OCI-LY1 (cell line): ENCODE data around the gene SLCO4C1.

ENCODE experiments used
- H2AFZ ChIP-seq: fragments of 200-600 bp; sonication (generic), shearing (Covaris generic); 2 replicates; pipeline ENCODE4 v1.6.0; 2014; ENCODE audit warnings: antibody characterized with exemption, mild to moderate bottlenecking, low read length
- H3F3A ChIP-seq: fragments of 200-600 bp; sonication (generic), shearing (Covaris generic); 2 replicates; pipeline ENCODE4 v1.6.0; 2014; ENCODE audit warnings: mild to moderate bottlenecking, antibody characterized with exemption, low read length, moderate library complexity; ENCODE audit not compliant: insufficient read depth
- H3K27ac ChIP-seq: fragments of 200-600 bp; sonication (generic); 2 replicates; pipeline ENCODE4 v1.5.1; 2014; ENCODE audit warnings: low read length, mixed run types, mild to moderate bottlenecking, low read depth; ENCODE audit not compliant: poor library complexity, severe bottlenecking
- H3K27me3 ChIP-seq: fragments of 200-600 bp; sonication (generic); 2 replicates; pipeline ENCODE4 v1.6.0; 2014; ENCODE audit warnings: antibody characterized with exemption, mild to moderate bottlenecking, low read length, moderate library complexity; ENCODE audit not compliant: insufficient read depth
- H3K36me3 ChIP-seq: fragments of 200-600 bp; sonication (generic); 2 replicates; pipeline ENCODE4 v1.6.1; 2014; ENCODE audit warnings: mild to moderate bottlenecking, antibody characterized with exemption, low read length, moderate library complexity, mixed read lengths; ENCODE audit not compliant: insufficient read depth
- H3K4me1 ChIP-seq: fragments of 200-600 bp; sonication (generic); 2 replicates; pipeline ENCODE4 v1.5.1; 2014; ENCODE audit warnings: mild to moderate bottlenecking, low read length, moderate library complexity; ENCODE audit not compliant: insufficient read depth, severe bottlenecking
- H3K4me2 ChIP-seq: fragments of 200-600 bp; sonication (generic), shearing (Covaris generic); 2 replicates; pipeline ENCODE4 v1.6.1; 2014; ENCODE audit warnings: low read length
- H3K4me3 ChIP-seq: fragments of 200-600 bp; sonication (generic); 2 replicates; pipeline ENCODE4 v1.5.1; 2014; ENCODE audit warnings: low read length, low read depth, mild to moderate bottlenecking, mixed read lengths; ENCODE audit not compliant: poor library complexity, severe bottlenecking
- H3K79me2 ChIP-seq: fragments of 200-600 bp; shearing (Covaris generic); 2 replicates; pipeline ENCODE4 v1.6.1; 2016; ENCODE audit warnings: mixed run types, low read length, mixed read lengths; ENCODE audit not compliant: insufficient read depth
- H3K9ac ChIP-seq: fragments of 200-600 bp; sonication (generic), shearing (Covaris generic); 2 replicates; pipeline ENCODE4 v1.6.1; 2014; ENCODE audit warnings: mild to moderate bottlenecking, low read length, mixed read lengths
- H3K9me2 ChIP-seq: fragments of 200-600 bp; sonication (generic), shearing (Covaris generic); 2 replicates; pipeline ENCODE4 v1.6.1; 2014; ENCODE audit warnings: low read depth, mild to moderate bottlenecking, low read length, mixed read lengths
- H3K9me3 ChIP-seq: fragments of 200-600 bp; shearing (Covaris generic); 2 replicates; pipeline ENCODE4 v1.6.1; 2014; ENCODE audit warnings: low read length, mixed read lengths
- H4K20me1 ChIP-seq: fragments of 200-600 bp; sonication (generic), shearing (Covaris generic); 2 replicates; pipeline ENCODE4 v1.6.0; 2016; ENCODE audit warnings: mild to moderate bottlenecking, low read length; ENCODE audit not compliant: insufficient read depth
- CTCF ChIP-seq: fragments of 200-600 bp; sonication (generic), shearing (Covaris generic); IDR thresholded peaks from 2 replicates; pipeline ENCODE4 v1.5.1; 2017; ENCODE audit warnings: mild to moderate bottlenecking, antibody characterized with exemption, low read length, moderate library complexity, mixed read lengths
- EZH2 ChIP-seq: fragments of 200-600 bp; sonication (generic), shearing (Covaris generic); IDR thresholded peaks from 2 replicates; pipeline ENCODE4 v1.8.0; 2017; ENCODE audit warnings: borderline replicate concordance, mixed run types, mild to moderate bottlenecking, antibody characterized with exemption, low read length, moderate library complexity, mixed read lengths

Gene SLCO4C1

GRCh38 chr5:102262688-102263087 lies 33.4 kb downstream of the SLCO4C1 start:
- no peak overlapping the region for H3K9ac ChIP-seq
- H3K9me3 ChIP-seq = no peaks in the 10 kb centered on the region
- H3K36me3 ChIP-seq = no peaks in the 10 kb centered on the region
- H3F3A ChIP-seq = no peaks in the 10 kb centered on the region
- H3K4me3 ChIP-seq = no peak overlapping the region
- H3K4me1 ChIP-seq = no peaks in the 10 kb centered on the region
- no peaks in the 10 kb centered on the region for H4K20me1 ChIP-seq
- TF ChIP-seq EZH2 = no peak
- TF ChIP-seq CTCF = no peak
- no peaks in the 10 kb centered on the region for H3K9me2 ChIP-seq
- no peaks in the 10 kb centered on the region for H3K27me3 ChIP-seq
- no peaks in the 10 kb centered on the region for H3K79me2 ChIP-seq
- H3K27ac ChIP-seq = no peak overlapping the region
- no peak overlapping the region for H2AFZ ChIP-seq
- H3K4me2 ChIP-seq = no peak overlapping the region

GRCh38 chr5:102249381-102249780 lies 46.7 kb downstream of the SLCO4C1 start:
- Histone ChIP-seq H4K20me1 (no peaks in the 10 kb centered on the region), H2AFZ (no peak overlapping the region), H3K4me2 (no peak overlapping the region), H3K27me3 (no peaks in the 10 kb centered on the region), H3K79me2 (no peaks in the 10 kb centered on the region), H3K9me2 (no peaks in the 10 kb centered on the region), H3K9ac (no peak overlapping the region), H3F3A (no peaks in the 10 kb centered on the region), H3K4me3 (no peak overlapping the region), H3K36me3 (no peaks in the 10 kb centered on the region), H3K4me1 (no peaks in the 10 kb centered on the region), H3K9me3 (no peaks in the 10 kb centered on the region), H3K27ac (no peak overlapping the region)
- TF ChIP-seq CTCF = no peak
- TF ChIP-seq EZH2 = no peak

- no peaks in the 10 kb centered on the region for H3K9me3 ChIP-seq
- no peaks in the 10 kb centered on the region for H3K79me2 ChIP-seq
- H2AFZ ChIP-seq = no peak overlapping the region
- H3K27ac ChIP-seq = no peak overlapping the region
- no peaks in the 10 kb centered on the region for H3K4me1 ChIP-seq
- TF ChIP-seq CTCF (no peak), EZH2 (no peak)
- H3K4me3 ChIP-seq = no peak overlapping the region
- no peak overlapping the region for H3K9ac ChIP-seq
- H3K9me2 ChIP-seq = no peaks in the 10 kb centered on the region
- no peaks in the 10 kb centered on the region for H3K27me3 ChIP-seq
- no peaks in the 10 kb centered on the region for H3K36me3 ChIP-seq
- H4K20me1 ChIP-seq = no peaks in the 10 kb centered on the region
- no peaks in the 10 kb centered on the region for H3F3A ChIP-seq
- no peak overlapping the region for H3K4me2 ChIP-seq
These were observed 52.9 kb downstream of the SLCO4C1 start for GRCh38 chr5:102243213-102243612.
